IMR-90 (cell line): Measurements from ENCODE around the gene CDY2B. TPM values are rescaled to one million over a fixed set of nuclear protein-coding genes. Genes with fewer than 3 reads are reported as not detected.
"Not testable (repeated sequence)": the region's sequence is repeated elsewhere in the genome, so short reads cannot be mapped to it uniquely, and the experiment has no call there.

Source experiments
- ATAC-seq: fragments of 200-7000 bp; cut with Tn5 transposase; 2 replicates; pipeline ENCODE4 v1.9.1; 2020; ENCODE audit warnings: low read depth, mild to moderate bottlenecking, moderate library complexity
- BruUV-seq: library from RNA; stranded (reverse); fragments of 400-500 nt; replicated peaks from 2 replicates; lab custom pipeline; 2021; lab: Mats Ljungman, UMichigan
- CTCF ChIA-PET: fragments of 300-600 bp; formaldehyde crosslinking; extraction: SDS; loops from one replicate; lab custom pipeline; 2021; ENCODE audit warnings: antibody characterized with exemption; lab: Yijun Ruan, JAX
- POLR2A ChIA-PET: fragments of 300-600 bp; sonication (Branson Sonifier 250); formaldehyde crosslinking; loops from one replicate; lab custom pipeline; 2022; ENCODE audit warnings: antibody characterized with exemption; ENCODE audit not compliant: unreplicated experiment; lab: Charles Lee
- DNase-seq: peaks from one replicate; pipeline ENCODE4 v3.0.0; 2013
- H2AFZ ChIP-seq: replicated peaks from 2 replicates; pipeline ENCODE3; 2013; ENCODE audit warnings: low read length, mild to moderate bottlenecking; ENCODE audit not compliant: poor library complexity
- H2AK5ac ChIP-seq: 2 replicates; pipeline ENCODE4 v1.6.1; 2013; ENCODE audit warnings: low read depth, low read length, inconsistent platforms
- H2AK9ac ChIP-seq: replicated peaks from 2 replicates; pipeline ENCODE3; 2013; ENCODE audit warnings: mild to moderate bottlenecking, low read depth, low read length, moderate library complexity; ENCODE audit not compliant: poor library complexity
- H2BK120ac ChIP-seq: 2 replicates; pipeline ENCODE4 v1.6.1; 2013; ENCODE audit warnings: low read depth, low read length, inconsistent platforms
- H2BK15ac ChIP-seq: 3 replicates; pipeline ENCODE4 v1.6.1; 2013; ENCODE audit warnings: low read depth, low read length, inconsistent platforms
- H2BK20ac ChIP-seq: 2 replicates; pipeline ENCODE4 v1.6.1; 2013; ENCODE audit warnings: low read depth, mild to moderate bottlenecking, inconsistent platforms, low read length, moderate library complexity
- H2BK5ac ChIP-seq: 2 replicates; pipeline ENCODE4 v1.6.1; 2013; ENCODE audit warnings: mild to moderate bottlenecking, low read depth, low read length, inconsistent platforms; ENCODE audit not compliant: poor library complexity, severe bottlenecking
- H3K14ac ChIP-seq: replicated peaks from 2 replicates; pipeline ENCODE4 v1.6.1; 2013; ENCODE audit warnings: low read depth, low read length, inconsistent platforms
- H3K18ac ChIP-seq: 2 replicates; pipeline ENCODE4 v1.6.1; 2013; ENCODE audit warnings: low read depth, low read length, control low read depth
- H3K23ac ChIP-seq: 2 replicates; pipeline ENCODE4 v1.6.1; 2013; ENCODE audit warnings: low read depth, low read length, inconsistent platforms
- H3K27ac ChIP-seq: 2 replicates; pipeline ENCODE4 v1.5.1; 2013; ENCODE audit warnings: mild to moderate bottlenecking, control low read depth, low read length; ENCODE audit not compliant: insufficient read depth
- H3K27me3 ChIP-seq: 2 replicates; pipeline ENCODE4 v1.6.1; 2013; ENCODE audit warnings: low read length; ENCODE audit not compliant: control insufficient read depth, insufficient read depth
- H3K36me3 ChIP-seq: 2 replicates; pipeline ENCODE4 v1.6.1; 2013; ENCODE audit warnings: low read length, mixed read lengths; ENCODE audit not compliant: control insufficient read depth, insufficient read depth
- H3K4ac ChIP-seq: 2 replicates; pipeline ENCODE4 v1.6.1; 2013; ENCODE audit warnings: low read depth, low read length, inconsistent platforms
- H3K4me1 ChIP-seq: 2 replicates; pipeline ENCODE4 v1.6.1; 2013; ENCODE audit warnings: low read length, mixed read lengths; ENCODE audit not compliant: control insufficient read depth, insufficient read depth
- H3K4me2 ChIP-seq: 2 replicates; pipeline ENCODE4 v1.6.1; 2013; ENCODE audit warnings: low read depth, mild to moderate bottlenecking, control low read depth, low read length, moderate library complexity
- H3K4me3 ChIP-seq: 2 replicates; pipeline ENCODE4 v1.5.1; 2013; ENCODE audit warnings: low read depth, mild to moderate bottlenecking, control low read depth, low read length, moderate library complexity; ENCODE audit not compliant: insufficient read depth
- H3K56ac ChIP-seq: 2 replicates; pipeline ENCODE4 v1.6.1; 2013; ENCODE audit warnings: low read length, inconsistent platforms; ENCODE audit not compliant: insufficient read depth; ENCODE audit errors: extremely low read depth
- H3K79me1 ChIP-seq, 2 experiments: 2 replicates each; pipeline ENCODE4 v1.6.1; 2013; ENCODE audit warnings: low read length in 2 of 2, inconsistent platforms in 1 of 2, low read depth in 1 of 2
- H3K9ac ChIP-seq: 2 replicates; pipeline ENCODE4 v1.6.1; 2013; ENCODE audit warnings: low read depth, low read length, control low read depth
- H3K9me1 ChIP-seq: 2 replicates; pipeline ENCODE4 v1.6.1; 2013; ENCODE audit warnings: low read length, inconsistent platforms; ENCODE audit not compliant: insufficient read depth
- H3K9me3 ChIP-seq: 2 replicates; pipeline ENCODE4 v1.6.1; 2013; ENCODE audit warnings: low read length; ENCODE audit not compliant: control insufficient read depth, insufficient read depth
- H4K20me1 ChIP-seq: 2 replicates; pipeline ENCODE4 v1.6.1; 2013; ENCODE audit warnings: low read length, inconsistent platforms; ENCODE audit not compliant: insufficient read depth
- H4K5ac ChIP-seq: 2 replicates; pipeline ENCODE4 v1.6.1; 2013; ENCODE audit warnings: mild to moderate bottlenecking, low read depth, low read length, control low read depth
- H4K8ac ChIP-seq, 2 experiments: 2 replicates each; pipeline ENCODE4 v1.6.1; 2013; ENCODE audit warnings: low read depth in 2 of 2, low read length in 2 of 2, control low read depth in 1 of 2, inconsistent platforms in 1 of 2
- H4K91ac ChIP-seq: 2 replicates; pipeline ENCODE4 v1.6.1; 2013; ENCODE audit warnings: low read depth, low read length, inconsistent platforms; ENCODE audit not compliant: insufficient read depth
- WGBS, 2 experiments: methylation state at CpG; one replicate each; pipeline versions ENCODE4 v1.1.5 to v1.1.7; 2013; ENCODE audit warnings: missing lambda C conversion rate in 2 of 2; ENCODE audit not compliant: insufficient read length in 1 of 2; ENCODE audit errors: extremely low coverage in 2 of 2; 5-methylcytosine and 5-hydroxymethylcytosine counted together
- dilution Hi-C: fragments of 300-500 bp; cut with HindIII; formaldehyde crosslinking; loops from one replicate; pipeline ENCODE4 v1.14.3; 2018; ENCODE audit warnings: low sequenced_read_pairs; ENCODE audit not compliant: unreplicated experiment
- in situ Hi-C: fragments of 300-500 bp; cut with MboI; formaldehyde crosslinking; loops from 3 replicates; pipeline ENCODE4 v1.14.3; 2019; ENCODE audit warnings: low sequenced_read_pairs, inconsistent platforms, mixed read lengths
- intact Hi-C: fragments of 100-400 bp; cut with micrococcal nuclease; formaldehyde crosslinking; loops from 2 replicates; pipeline ENCODE4 v1.10.0; 2022
- polyA plus RNA-seq, 3 experiments: library from polyadenylated mRNA; depleted of rRNA; stranded (reverse); fragments of >200 nt; gene quantifications; 2 replicates each; pipeline ENCODE4 v1.2.3, GENCODE V29; 2012; ENCODE audit warnings: low replicate concordance in 1 of 3
- total RNA-seq: library from RNA; depleted of rRNA; stranded (reverse); fragments of >200 nt; gene quantifications from 2 replicates; pipeline ENCODE4 v1.2.3, GENCODE V29; 2012

Gene CDY2B
- total and polyA plus RNA-seq, 2 of the 4 experiments (the other 2 are of a cell fraction), result not detected

DNA sequence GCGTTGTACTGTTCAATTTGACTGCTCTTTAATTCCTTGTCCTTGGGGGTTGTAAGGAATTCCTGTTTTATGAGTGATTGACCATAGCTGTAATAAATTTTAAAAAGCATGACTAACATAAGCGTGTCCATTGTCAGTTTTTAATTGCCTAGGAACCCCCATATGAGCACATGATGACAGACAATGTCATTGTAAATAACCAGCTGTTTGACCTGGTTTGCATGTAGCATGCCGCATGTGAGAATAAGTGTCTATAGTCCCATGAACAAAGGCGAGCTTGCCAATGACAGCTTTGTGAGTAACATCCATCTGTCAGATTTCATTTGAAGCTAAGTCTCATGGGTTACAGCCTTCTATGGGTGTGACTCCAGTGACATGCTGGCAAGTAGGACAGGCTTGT, 30.9 kb downstream of the CDY2B start:
- H3K4me2 ChIP-seq, H3K27me3 ChIP-seq, H2BK5ac ChIP-seq, H2BK120ac ChIP-seq, H2AK5ac ChIP-seq, H3K56ac ChIP-seq, H3K4ac ChIP-seq, H3K14ac ChIP-seq, H3K9me1 ChIP-seq, H3K9me3 ChIP-seq, H3K4me1 ChIP-seq, H4K91ac ChIP-seq, BruUV-seq, H3K9ac ChIP-seq, H2BK20ac ChIP-seq, dilution Hi-C loops, H3K27ac ChIP-seq, H3K23ac ChIP-seq, POLR2A ChIA-PET, CTCF ChIA-PET, H3K36me3 ChIP-seq, H3K18ac ChIP-seq, H2BK15ac ChIP-seq, DNase-seq, H4K8ac ChIP-seq, H3K79me1 ChIP-seq, H2AFZ ChIP-seq, H4K20me1 ChIP-seq, ATAC-seq, H2AK9ac ChIP-seq, H4K5ac ChIP-seq, H3K4me3 ChIP-seq, in situ Hi-C loops, intact Hi-C loops: not testable (repeated sequence)
- WGBS, 2 experiments, result no CpG with 5 or more reads among the region's 4 CpGs

DNA sequence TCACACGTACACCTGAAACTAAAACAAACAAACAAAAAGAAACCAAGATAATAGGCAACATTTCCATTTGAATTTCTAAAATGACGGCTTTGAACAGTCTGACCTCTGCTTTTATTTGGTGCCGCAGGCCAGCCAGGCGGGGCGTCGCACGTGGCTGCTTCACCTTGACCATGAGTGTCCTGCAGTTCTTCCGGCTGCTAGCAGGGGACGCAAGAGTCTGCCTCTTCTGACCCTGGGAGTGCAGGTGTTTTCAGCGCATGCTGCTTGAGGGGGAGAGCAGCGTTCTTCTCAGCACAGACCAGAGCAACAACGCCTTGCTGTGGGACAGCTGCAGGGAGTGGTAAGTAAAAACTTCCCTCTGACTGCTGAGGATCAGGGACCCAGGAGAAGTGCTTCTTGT, 47.9 kb downstream of the CDY2B start:
- H3K23ac ChIP-seq, CTCF ChIA-PET, H2AK5ac ChIP-seq, H3K4me2 ChIP-seq, H3K4ac ChIP-seq, H3K9me3 ChIP-seq, dilution Hi-C loops, H2BK15ac ChIP-seq, BruUV-seq, H3K9ac ChIP-seq, H3K27me3 ChIP-seq, H2BK120ac ChIP-seq, H3K4me3 ChIP-seq, H3K18ac ChIP-seq, H3K27ac ChIP-seq, intact Hi-C loops, H3K9me1 ChIP-seq, in situ Hi-C loops, H3K36me3 ChIP-seq, H2AK9ac ChIP-seq, H4K91ac ChIP-seq, H4K5ac ChIP-seq, H2AFZ ChIP-seq, H3K56ac ChIP-seq, H4K8ac ChIP-seq, H2BK20ac ChIP-seq, H3K79me1 ChIP-seq, DNase-seq, H3K14ac ChIP-seq, ATAC-seq, H3K4me1 ChIP-seq, POLR2A ChIA-PET, H2BK5ac ChIP-seq, H4K20me1 ChIP-seq: not testable (repeated sequence)
- WGBS, 2 experiments, result no CpG with 5 or more reads among the region's 12 CpGs
